Measurements from ENCODE around the gene SCMH1.

GRCh38 chr1:41259221-41259620 is 17.1 kb upstream of the SCMH1 start:
- TF ChIP-seq CTCF (IDR thresholded peaks at IDR 0.05) (no peak), PBX3 (IDR thresholded peaks at IDR 0.05) (no peak), HOXA7 (CRISPR knock-in tag; IDR thresholded peaks at IDR 0.05) (no peak), POLR2A (IDR thresholded peaks at IDR 0.05; ENCODE audit: low read length) (no peak)
